NT2/D1 (cell line): ENCODE measurements around the gene UCHL3.
A peak's percentile ranks its signal among the peaks of the same experiment; 100 is the strongest.
"Not testable (repeated sequence)": the region's sequence is repeated elsewhere in the genome, so short reads cannot be mapped to it uniquely, and the experiment has no call there.

Experiments
- DNase-seq: peaks from one replicate; pipeline ENCODE4 v3.0.0-alpha.2; 2011; ENCODE audit warnings: low read depth, low spot score
- H3K27me3 ChIP-seq: 2 replicates; pipeline ENCODE4 v1.6.0; 2011; ENCODE audit warnings: mild to moderate bottlenecking; ENCODE audit not compliant: insufficient read length, insufficient read depth
- H3K36me3 ChIP-seq: 2 replicates; pipeline ENCODE4 v1.6.1; 2011; ENCODE audit warnings: mild to moderate bottlenecking, low read length, mixed read lengths; ENCODE audit not compliant: insufficient read depth, insufficient read length
- H3K4me1 ChIP-seq: 2 replicates; pipeline ENCODE4 v1.5.1; 2011; ENCODE audit not compliant: insufficient read depth, insufficient read length
- H3K4me3 ChIP-seq: 2 replicates; pipeline ENCODE4 v1.5.1; 2011; ENCODE audit warnings: low read depth; ENCODE audit not compliant: insufficient read length
- H3K9ac ChIP-seq: 2 replicates; pipeline ENCODE4 v1.6.0; 2011; ENCODE audit warnings: low read depth; ENCODE audit not compliant: insufficient read length
- H3K9me3 ChIP-seq: 2 replicates; pipeline ENCODE4 v1.5.1; 2011; ENCODE audit warnings: mild to moderate bottlenecking, low read length; ENCODE audit not compliant: insufficient read depth
- SUZ12 ChIP-seq: IDR thresholded peaks from 2 replicates; pipeline ENCODE4 v1.6.1; 2011; ENCODE audit not compliant: insufficient read length, insufficient read depth; ENCODE audit errors: extremely low read depth
- YY1 ChIP-seq: IDR thresholded peaks from 2 replicates; pipeline ENCODE4 v1.6.1; 2011; ENCODE audit not compliant: insufficient read length, insufficient read depth
- ZNF274 ChIP-seq: IDR thresholded peaks from 2 replicates; pipeline ENCODE4 v1.6.1; 2011; ENCODE audit warnings: mild to moderate bottlenecking, low read depth, low read length

UCHL3 gene

DNA sequence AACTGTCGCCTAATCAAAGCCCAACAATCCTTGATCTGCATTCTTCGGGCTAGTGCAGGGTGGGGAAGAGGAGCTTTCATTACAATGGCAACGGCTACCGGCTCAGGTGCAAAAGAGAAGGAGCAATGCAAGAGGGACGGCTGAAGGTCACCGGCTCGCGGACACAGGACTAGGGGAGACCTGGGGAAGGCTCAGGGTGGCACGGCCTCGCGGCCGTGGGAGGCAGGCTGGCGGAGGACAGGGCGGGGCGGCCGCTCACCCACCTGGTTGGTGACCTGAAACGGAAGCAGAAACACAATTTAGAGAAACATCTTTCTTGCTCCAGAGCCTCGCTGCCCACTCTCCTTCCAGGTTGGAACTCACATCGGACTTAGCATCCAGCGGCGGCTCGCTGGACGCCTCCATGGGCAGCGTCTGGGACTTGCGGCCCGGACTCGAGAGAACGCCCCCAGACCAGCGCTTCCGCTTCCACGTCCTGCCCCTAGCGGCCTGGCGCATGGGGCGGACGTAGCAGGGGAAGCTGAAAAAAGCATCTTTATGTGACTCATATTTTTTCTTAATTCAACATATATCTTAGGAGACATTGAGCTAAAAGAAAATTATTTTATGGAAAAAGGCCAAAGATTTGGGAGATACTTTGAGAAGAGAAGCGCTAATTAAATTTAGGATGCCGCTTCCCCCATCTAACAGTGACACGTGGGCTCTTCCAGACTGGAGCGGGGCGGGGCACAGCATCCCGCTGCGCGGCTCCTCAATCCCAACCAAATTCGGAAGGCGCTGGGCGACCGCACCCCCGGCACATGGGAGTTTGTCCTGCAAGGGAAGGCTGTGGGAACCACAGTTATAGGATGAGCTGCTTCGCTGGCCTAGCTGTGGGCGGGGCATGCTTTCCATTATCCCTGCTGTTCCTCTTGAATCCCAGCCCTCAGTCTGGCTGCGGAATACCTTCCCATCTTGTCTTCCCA lies 11.9 kb upstream of the UCHL3 start, which contains the start of gene COMMD6:
Gene COMMD6 (minus strand): TSS at position 441 of the 965 bp plus-strand sequence. CDS start 36 bp downstream, at position 405.
- TF ChIP-seq SUZ12 = no peak
- TF ChIP-seq YY1 = no peak
- TF ChIP-seq ZNF274 = no peak
- Histone ChIP-seq H3K9me3 (no peaks in the 10 kb centered on the region), H3K9ac (peak within 1 kb of the TSS; percentile 94), H3K27me3 (no peaks in the 10 kb centered on the region), H3K4me1 (no peaks in the 10 kb centered on the region), H3K36me3 (peaks cover 29% of the 10 kb centered on the region), H3K4me3 (peak within 1 kb of the TSS; percentile 93)
- DNase-seq = peak; percentile 81

DNA sequence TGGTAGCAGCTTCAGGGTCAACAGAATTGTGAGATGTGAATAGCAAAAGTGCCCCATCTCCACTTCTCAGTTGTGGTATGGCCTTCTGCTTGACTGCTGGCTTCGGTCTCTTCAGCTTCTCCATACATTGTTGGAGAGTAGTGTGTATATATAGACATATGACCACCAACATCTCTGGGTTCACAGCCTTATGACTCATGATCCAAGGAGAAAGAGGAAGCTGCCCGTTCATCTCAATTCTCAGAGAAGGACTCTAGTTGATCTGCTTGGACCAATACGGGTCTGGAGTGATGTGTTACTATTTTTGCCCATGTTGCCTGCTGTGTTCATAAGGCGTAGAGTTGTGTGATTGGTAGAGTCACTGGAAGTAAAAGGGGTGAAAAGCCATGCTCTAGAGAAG lies 8.3 kb upstream of the UCHL3 start:
- Histone ChIP-seq H3K27me3 (no peaks in the 10 kb centered on the region), H3K9me3 (no peaks in the 10 kb centered on the region), H3K9ac (no peak overlapping the region), H3K36me3 (peaks cover 2% of the 10 kb centered on the region), H3K4me3 (no peak overlapping the region), H3K4me1 (no peaks in the 10 kb centered on the region)
- TF ChIP-seq YY1 = no peak
- no peak for TF ChIP-seq SUZ12
- TF ChIP-seq ZNF274 = no peak
- no peak for DNase-seq

DNA sequence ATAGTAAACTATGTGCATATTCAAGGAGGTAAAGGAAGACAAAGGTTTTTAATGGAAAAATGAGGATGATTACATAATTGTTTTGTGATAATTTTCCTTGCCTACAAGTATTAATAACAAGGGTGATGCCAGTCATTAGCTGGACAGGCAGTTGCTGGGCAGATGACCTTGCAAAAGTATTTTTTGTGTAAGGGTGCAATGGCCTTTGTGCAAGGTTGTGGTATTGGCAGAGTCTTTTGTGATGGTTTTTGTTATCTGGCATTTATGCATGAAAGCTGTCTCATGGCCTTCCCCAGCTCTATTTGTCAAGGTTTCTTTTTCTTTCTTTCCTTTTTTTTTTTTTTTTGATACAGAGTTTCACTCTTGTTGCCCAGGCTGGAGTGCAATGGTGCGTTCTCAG lies 7.6 kb upstream of the UCHL3 start:
- Histone ChIP-seq H3K27me3 (no peaks in the 10 kb centered on the region), H3K4me1 (no peaks in the 10 kb centered on the region), H3K4me3 (no peak overlapping the region), H3K36me3 (no peaks in the 10 kb centered on the region), H3K9me3 (no peaks in the 10 kb centered on the region), H3K9ac (no peak overlapping the region)
- TF ChIP-seq SUZ12 (no peak), ZNF274 (no peak), YY1 (no peak)
- no peak for DNase-seq

DNA sequence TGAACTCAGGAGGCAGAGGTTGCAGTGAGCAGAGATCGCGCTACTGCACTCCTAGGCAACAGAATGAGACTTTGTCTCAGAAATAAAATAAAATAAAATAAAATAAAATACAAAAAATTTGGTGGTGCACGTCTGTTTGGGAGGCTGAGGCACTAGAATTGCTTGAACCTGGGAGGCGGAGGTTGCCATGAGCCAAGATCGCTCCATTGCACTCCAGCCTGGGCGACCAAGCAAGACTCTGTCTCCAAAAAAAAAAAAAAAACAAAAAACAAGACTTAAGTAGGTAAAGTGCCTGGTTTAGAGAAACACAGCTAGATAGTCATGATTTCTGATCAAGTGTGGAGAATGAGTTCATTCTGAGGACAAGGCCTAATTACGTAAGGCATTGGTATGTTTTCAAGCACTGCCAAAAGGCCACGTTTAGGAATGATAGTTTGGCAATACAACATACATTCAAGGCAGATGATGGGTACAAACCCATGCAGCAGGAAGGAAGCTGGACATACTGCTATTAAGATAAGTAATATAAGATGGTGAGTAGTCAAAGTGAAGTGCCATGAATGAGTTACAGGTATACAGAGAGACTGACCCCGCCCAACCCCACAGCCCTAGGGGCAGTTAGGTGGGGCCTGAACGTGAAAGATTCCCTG lies 4.8 kb upstream of the UCHL3 start:
- no peak for TF ChIP-seq ZNF274
- no peak for TF ChIP-seq SUZ12
- TF ChIP-seq YY1 = no peak
- DNase-seq = no peak
- Histone ChIP-seq H3K4me1 (no peaks in the 10 kb centered on the region), H3K4me3 (no peak overlapping the region), H3K9ac (no peak overlapping the region), H3K36me3 (no peaks in the 10 kb centered on the region), H3K9me3 (no peaks in the 10 kb centered on the region), H3K27me3 (peaks cover 3% of the 10 kb centered on the region)

DNA sequence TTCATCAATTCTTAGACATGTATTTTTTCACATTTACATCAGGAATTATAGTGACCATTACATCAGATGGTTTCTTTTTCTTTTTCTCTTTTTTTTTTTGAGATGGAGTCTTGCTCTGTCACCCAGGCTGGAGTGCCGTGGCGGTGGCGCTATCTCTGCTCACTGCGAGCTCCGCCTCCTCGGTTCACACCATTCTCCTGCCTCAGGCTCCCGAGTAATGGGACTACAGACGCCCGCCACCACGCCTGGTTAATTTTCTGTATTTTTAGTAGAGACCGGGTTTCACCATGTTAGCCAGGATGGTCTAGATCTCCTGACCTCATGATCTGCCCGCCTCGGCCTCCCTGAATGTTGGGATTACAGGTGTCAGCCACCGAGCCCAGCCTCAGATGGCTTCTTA lies 4.2 kb upstream of the UCHL3 start:
- not testable (repeated sequence) for DNase-seq, H3K4me1 ChIP-seq, H3K9me3 ChIP-seq, H3K4me3 ChIP-seq, H3K36me3 ChIP-seq, H3K9ac ChIP-seq, H3K27me3 ChIP-seq

DNA sequence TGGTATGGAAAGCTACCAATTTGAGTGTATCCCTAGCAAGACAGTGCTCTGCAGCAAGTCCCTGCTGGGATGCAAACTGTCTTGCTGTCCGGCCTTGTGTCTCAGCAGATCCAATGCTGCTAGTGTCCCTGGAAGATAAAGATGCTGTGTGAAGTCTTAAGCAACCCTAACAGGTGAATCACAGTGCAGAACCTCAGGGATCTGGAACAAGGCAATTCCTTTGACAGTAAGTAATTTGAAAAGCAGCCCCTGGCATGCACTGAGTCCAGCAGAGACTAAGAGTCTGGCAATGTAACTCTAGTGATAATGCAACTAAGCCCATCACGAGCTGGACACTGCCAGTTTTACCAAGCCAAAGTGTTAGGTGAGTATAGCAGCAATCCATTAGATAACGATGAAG lies 1.7 kb upstream of the UCHL3 start:
- TF ChIP-seq YY1 = no peak
- TF ChIP-seq ZNF274 = no peak
- no peak for TF ChIP-seq SUZ12
- no peak overlapping the region for H3K4me3 ChIP-seq
- no peak overlapping the region for H3K9ac ChIP-seq

DNA sequence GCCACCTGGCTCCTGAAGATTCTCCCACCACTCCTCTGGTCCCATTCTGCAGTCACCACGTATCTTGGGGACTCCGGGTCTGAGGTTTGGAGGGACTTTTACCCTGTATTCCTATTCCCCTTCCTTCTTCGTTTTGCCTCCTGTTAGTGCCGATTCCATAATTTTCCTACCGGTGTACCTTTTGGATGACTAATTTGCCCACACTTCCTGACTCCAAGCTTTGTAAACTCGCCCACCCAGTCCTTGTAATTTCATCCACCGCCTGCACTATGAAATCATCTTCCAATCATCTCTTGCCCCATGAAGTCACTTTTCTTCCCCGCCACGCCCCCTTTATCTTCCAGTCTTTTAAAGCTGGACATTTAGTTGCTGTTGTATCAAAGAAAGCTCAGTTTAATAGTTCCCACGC lies 572 bp downstream of the UCHL3 start:
- peak overlapping the region; percentile 88 for H3K9ac ChIP-seq
- H3K27me3 ChIP-seq = peaks cover 3% of the 10 kb centered on the region
- no peak for DNase-seq
- no peaks in the 10 kb centered on the region for H3K4me1 ChIP-seq
- peaks cover 11% of the 10 kb centered on the region for H3K36me3 ChIP-seq
- TF ChIP-seq SUZ12 (no peak), YY1 (no peak), ZNF274 (no peak)
- peak overlapping the region; percentile 86 for H3K4me3 ChIP-seq
- no peaks in the 10 kb centered on the region for H3K9me3 ChIP-seq

More for the DNA sequence above, 1.7 kb upstream of the UCHL3 start:
- no peak for DNase-seq
- Histone ChIP-seq H3K4me1 (no peaks in the 10 kb centered on the region), H3K27me3 (peaks cover 3% of the 10 kb centered on the region), H3K36me3 (no peaks in the 10 kb centered on the region), H3K9me3 (no peaks in the 10 kb centered on the region)
